LHCN-M2 (cell line): ENCODE results near the gene TCP11. TPM values are rescaled to one million over a fixed set of nuclear protein-coding genes. Genes with fewer than 3 reads are reported as not detected.

Experiments
- DNase-seq: peaks from one replicate; pipeline ENCODE4 v3.0.0-alpha.2; 2012; ENCODE audit warnings: low read depth
- total RNA-seq: library from RNA; depleted of rRNA; stranded (reverse); fragments of >200 nt; gene quantifications from 2 replicates; pipeline ENCODE4 v1.2.3, GENCODE V29; 2014

The TCP11 gene
- total RNA-seq, 1 experiment from 2014 or later, result 0.23 TPM

DNA sequence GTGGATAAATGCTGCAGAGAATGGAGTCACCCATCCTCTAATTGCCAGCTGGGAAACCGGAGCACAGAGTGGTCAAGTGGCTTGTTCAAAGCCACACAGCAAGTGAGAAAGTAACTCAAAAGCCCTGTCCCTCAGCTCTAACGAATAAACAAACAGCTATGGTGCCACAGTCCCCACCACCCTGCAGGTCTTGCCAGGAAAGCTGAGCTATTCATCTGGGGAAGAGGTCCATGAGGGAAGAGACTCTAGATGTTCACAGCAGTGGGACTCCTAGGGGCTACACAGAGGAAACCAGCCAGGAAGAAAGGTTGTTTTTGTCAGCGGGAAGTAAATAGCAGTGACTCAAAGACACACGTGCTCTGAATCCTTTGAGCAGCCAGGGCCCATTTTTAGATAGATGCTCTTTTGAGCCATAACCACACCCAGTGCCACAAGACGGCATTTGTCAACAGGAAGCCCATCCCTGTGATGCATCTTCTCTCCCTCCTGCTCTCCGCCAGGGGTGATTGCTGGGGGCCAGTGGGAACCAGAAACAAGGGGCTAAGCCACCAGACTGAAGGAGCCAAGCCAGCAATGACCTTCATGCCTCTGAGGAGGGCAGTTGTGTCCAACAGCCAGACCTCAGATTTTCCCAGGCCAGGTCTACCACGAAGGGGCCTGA is 32.4 kb upstream of the TCP11 start:
- peak; percentile 45 for DNase-seq

DNA sequence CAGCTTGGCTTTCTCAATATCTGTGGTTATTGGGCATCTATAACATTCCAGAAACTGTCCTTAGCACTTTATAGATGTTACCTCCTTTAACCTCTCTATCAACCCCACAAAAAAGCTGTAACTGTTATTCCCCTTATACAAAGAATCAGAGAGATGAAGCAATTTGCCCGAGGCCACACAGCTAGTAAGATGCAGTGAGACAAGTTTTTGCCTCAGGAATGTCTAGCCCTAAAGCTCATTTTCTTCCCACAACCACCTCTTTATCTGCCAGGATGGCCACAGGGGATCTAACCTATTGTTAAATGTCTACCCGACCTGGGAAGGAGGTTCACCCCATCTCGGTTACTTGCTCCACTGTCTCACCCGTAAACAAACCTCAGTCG is 31.9 kb upstream of the TCP11 start:
- DNase-seq, result no peak

DNA sequence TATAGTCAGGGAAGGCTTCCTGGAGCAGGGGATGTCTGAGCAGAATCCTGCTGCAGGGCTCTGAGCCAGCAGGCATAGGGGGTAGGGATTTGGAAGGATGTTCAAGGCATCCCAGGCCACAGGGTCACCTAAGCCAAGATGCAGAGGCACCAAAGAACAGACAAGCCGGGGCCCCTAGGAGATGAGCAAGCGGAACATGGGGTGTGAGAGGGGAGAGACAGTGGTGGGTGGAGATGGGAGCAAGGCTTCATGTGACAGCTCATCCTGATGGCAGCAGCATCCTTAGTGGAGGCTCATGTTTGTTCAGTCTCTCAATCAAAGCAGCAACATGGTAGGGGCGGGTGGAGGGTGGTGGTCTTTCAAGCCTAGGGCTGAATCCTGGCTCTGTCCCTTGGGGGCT is 29.8 kb upstream of the TCP11 start:
- no peak for DNase-seq

DNA sequence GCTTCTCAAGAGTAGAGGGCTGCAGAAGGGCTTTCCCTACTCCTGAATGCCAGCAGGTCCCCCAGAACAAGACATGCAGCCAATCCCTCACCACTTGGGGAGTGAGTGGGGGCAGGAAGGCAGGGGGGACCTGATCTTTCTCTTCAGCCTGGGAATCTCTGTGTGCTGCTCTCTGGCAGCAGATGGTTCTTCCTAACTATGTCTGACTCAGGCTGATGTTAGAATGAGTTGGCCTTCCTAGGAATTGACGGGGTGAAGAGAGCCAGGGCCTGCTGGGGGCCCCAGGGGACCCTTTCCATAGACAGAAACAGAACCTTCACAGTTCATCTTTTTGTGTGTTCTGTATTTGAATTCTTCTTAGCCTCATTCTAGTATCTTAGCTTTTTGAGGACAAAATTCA is 29.0 kb upstream of the TCP11 start:
- peak; percentile 78 for DNase-seq

DNA sequence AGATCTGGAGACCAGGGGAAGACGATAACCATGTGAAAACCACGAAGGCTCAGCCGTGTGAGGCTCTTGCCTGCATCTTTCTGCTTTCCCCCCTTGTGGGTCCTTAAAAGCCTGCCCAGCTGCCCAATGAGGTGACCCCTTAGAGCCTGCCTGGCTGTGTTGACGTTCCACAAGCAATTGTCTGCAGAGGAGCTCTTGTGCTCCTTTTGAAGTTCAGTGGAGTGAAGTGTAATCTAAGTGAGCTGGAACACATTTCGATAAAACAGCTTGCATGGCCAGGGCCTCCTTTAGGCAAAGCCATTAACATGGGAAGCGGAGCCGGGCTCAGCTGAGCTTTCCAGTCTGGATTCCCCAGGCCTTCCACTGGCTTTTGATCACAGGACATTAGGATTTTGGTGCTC is 27.3 kb upstream of the TCP11 start:
- DNase-seq, result no peak

DNA sequence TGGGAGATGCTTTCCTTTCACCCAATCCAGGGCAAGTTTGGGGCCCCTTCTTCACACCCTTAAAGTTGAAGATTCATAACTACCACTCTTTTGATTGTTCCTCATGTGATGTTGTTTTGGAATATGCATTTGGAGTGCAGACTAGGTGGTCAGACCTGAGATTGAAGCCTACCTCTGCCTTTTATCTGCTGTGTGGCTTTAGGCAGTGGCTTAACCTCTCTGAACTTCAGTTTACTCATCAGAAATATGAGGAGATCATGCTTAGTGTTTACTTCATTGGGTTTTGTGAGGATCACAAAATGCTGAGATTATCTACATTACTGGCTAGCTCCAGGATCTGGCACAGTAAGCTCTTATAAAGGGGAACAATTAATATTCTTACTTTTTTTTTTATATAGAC is 26.4 kb upstream of the TCP11 start:
- no peak for DNase-seq

DNA sequence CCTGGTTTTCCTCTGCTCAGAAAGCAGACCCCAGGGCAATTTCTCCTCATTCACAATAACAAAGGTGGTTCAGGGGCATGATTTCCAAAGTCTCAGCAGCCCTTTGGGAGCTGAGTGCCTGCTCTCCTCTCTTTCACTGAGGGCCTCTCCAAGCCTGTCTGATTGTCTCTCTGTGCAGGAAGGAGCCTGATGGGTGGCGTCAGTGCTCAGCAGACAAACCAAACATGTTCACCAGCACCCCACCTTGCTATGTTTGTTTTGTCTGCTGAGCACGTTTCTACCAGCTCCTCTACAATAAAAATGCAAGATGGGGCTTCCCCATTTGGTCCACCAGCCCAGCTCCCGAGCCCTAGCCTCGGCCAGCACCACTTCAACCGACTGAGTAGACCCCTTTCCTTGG is 25.4 kb upstream of the TCP11 start:
- DNase-seq, result no peak

DNA sequence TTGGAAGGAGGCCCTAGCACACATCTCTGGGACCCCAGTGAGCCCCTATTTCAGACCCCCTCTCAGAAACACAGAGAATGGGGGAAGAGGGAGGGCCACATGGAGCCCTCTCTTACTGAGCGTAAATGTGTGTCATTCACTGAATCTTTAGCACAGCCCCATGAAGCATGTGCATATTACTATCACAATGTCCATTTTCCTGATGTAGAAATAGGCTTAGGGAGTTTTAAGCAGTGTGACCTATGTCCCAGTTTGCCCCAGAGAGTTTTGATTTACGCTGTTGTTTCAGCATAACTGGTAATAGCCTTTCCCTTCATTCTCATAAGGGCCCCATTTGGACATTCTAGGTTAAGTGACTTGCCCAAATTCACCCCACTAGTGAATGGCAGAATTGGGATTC is 25.0 kb upstream of the TCP11 start:
- no peak for DNase-seq

DNA sequence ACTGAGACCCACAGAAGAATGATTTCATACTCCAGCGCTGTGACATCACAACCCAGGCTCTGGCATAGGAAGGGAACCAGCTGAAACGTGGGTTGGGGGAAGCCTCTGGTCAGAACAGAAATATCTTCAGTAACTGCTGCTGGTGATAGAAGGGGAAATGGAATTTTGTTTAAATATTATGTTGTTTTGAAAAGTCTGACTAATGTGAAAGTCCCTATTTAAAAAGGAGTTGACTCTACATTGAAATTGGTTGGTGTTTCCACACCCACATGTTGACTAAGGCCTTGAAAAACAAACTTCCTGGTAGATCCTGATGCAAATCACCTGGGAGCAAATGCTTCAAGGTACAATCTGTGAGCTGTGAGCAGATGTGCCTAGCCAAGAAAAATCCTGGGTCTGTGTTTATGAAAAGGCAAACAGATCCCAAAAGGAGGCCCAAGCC is 24.5 kb upstream of the TCP11 start:
- no peak for DNase-seq

DNA sequence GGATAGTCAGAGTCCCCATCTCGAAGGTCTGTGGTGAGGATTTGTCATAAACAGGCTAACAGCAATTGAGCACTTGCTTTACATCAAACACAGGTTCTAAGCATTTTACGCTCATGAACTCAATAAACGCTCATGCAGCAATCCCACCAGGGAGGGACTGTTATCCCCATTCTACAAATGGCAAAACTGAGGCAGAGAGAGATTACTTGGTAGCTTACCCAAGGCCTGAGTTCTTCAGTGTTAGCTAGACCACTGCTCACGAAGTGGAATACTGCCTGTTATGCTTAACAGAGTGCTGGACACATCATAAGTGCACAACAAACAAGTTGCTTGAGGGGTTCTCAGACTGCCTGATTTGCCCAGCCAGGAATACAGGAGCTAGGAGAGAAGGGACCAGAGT is 23.7 kb upstream of the TCP11 start:
- no peak for DNase-seq

DNA sequence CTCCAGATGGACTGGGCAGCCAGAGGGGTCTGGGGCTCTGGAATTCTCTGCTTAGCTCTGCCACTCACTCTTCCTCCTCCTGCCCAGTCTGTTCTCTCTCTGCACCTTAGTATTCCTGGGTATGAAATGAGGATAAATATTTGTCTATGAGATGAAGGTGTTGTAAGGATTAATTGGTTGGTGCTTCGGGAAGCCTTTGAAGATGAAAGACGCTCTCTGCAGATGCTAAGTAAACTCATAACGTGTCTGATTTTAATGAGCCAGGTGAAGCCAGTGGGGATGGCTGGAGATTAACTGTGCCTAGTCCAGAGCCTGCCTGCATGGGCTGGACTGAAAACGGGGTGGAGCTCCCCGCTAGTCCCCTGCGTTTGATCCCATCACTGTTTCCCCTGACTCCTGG is 23.1 kb upstream of the TCP11 start:
- no peak for DNase-seq

DNA sequence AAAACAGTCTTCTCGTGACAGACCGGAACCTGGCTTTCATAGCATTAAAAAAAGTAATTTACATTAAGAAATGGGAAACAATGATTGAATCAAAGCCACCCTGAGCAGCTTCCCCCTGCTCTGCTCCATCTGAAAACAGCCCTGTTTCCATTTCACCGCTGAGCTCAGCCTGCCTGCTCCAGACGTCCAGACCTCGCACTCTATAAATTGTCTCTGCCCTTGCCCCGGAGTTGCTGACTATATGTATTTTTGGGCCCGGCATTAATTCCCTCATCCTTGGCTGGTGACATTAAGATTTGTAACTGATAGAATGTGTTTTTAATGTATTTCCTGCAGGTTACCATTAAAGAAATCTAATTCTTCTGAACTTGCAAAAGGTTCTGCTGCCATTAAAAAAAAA is 22.7 kb upstream of the TCP11 start:
- no peak for DNase-seq

DNA sequence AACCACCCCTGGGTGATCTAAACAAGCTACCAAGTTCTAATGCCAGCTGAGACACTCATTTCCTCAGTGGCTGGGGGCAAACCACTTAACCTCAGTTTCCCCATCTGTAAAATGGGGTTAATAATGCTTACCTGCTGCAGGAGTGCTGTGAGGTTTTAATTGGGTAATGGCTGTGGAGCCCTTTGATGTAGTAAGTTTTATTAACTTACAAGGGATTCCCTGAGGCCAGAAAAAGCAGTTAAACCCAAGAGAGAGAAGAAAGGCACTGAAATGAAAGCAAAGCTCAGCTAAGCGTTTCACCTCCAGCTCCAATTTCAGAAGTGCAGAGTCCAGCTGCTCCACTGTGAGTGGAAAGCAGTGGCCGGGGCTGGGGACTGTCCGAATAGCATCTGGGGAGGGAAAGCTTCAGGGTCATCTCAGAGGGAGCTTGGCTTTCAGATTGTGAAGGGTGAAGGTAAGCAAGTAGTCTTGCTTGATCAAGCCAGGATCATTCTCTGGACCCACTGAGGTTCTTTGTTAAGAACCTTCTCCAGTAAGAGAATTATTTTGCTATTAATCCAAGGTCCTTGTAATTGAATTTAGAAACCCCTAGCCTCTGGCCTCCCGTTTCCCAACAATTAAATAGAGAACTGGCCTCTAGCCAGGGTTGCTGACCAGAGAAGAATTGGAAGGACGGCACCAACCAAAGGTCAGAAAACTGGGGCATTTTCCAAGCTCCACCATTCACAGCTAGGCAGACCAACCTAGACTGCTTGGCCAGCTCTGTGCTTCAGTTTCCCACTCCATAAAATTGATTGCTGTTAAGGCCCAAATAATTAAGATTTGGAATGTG is 20.9 kb upstream of the TCP11 start:
- DNase-seq, result no peak

DNA sequence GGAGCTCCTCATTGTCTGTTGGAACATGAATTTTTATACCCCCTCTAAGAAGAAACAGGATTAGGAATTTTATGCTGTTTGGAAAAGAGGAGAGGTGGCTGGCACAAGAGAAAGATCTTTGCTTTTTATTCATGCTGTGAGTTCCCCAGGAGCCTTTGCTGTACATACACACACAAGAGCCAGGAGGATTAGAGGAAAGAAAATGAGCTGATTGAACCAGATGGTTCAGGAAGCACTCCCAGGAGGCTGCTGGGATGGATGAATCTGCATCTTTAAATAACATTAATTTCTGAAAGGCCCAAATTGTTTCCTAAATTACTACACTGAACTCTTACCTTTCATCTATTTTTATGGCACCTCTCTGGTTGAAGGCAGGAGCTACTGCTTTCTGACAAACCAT is 20.1 kb upstream of the TCP11 start:
- DNase-seq, result no peak

DNA sequence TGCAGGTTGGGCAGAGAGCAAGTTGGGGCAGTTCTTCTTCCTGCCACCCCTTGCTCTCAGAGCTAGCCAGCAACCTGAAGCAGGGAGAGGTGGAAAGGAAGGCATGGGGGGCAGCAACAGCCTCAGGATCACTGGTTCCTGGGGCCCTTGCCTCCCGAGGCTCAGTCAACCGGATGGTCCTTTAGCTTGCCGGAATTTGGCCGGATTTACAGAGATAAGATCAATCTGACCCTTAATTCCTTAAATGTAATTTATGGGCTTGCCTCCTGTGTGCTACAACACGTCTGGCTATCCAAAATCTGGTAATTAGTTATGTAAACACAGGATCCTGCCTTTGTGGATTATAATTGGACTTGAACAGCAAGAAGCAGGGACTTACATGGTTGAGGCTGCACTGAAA is 19.5 kb upstream of the TCP11 start:
- DNase-seq, result no peak

DNA sequence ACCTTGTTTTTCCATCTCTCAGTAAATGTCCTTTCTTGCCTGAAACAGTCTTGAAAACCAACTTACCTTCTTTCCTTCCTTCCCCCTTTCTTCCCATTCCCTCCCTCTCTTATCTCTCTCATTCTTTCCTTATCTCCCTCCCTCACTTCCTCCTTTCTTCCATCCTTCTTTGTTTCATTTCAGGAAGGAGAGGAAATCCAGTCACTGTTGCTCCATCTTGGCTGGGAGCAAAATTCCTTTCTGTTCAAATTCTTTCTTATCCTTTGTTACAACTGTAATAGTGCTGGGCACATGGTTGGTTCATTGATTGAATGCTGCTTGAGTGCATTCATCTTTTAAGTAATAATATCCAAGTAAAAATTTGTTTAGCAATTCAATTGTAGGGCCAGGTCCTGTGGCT is 17.4 kb upstream of the TCP11 start:
- no peak for DNase-seq

DNA sequence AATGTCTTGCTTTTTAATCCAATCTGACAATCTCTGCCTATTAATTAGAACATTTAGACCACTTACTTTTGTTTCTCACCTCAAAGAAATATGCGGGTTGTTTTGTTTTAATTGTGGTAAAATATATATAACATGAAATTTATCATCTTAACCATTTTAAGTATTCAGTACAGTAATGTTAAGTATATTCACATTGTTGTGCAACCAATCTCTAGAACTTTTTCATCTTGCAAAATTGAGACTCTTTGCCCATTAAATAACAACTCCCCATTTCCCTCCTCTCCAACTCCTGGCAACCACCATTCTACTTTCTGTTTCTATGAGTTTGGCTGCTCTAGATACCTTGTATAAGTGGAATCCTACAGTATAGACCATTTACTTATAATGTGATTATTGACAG is 13.8 kb upstream of the TCP11 start:
- no peak for DNase-seq

DNA sequence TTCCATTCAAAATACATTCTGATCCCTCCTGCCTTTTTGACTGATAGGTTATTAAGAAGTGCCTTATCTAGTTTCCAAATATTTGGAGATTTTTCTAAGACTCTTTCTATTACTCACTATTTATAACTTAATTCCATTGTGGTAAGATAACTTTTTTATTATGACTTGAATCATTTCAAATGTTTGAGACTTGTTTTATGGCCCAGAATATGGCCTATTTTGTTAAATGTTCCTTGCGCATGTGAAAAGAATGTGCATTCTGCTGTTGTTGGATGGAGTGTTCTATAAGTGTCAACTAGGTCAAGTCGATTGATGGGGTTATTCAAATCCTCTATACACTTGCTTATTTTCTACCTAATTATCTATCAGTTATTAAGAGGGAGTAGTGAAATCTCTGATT is 13.1 kb upstream of the TCP11 start:
- no peak for DNase-seq

DNA sequence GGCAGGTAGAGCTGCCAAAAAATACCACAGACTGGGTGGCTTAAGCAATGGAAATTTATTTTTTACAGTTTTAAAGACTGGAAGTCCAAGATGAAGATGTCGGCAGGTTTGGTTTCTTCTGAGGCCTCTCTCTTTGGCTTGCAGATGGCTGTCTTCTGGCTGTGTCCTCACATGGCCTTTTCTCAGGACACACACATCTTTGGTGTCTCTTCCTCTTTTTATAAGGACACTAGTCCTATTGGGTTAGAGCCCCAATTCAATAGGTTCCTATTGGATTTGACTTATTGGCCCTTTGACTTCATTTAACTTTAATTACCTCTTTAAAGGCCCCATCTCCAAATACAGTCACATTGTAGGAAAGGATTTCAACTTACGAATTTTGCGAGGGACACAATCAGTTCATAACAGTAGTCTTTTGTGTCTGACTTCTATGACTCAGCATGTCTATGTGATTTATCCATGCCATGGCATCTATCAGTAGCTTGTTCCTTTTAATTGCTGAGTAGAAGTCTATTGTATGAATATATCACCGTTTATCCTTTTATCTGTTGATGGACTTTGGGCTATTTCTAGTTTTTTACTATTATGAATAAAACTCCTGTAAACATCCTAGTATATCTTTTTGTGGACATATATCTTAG is 11.0 kb upstream of the TCP11 start:
- no peak for DNase-seq

DNA sequence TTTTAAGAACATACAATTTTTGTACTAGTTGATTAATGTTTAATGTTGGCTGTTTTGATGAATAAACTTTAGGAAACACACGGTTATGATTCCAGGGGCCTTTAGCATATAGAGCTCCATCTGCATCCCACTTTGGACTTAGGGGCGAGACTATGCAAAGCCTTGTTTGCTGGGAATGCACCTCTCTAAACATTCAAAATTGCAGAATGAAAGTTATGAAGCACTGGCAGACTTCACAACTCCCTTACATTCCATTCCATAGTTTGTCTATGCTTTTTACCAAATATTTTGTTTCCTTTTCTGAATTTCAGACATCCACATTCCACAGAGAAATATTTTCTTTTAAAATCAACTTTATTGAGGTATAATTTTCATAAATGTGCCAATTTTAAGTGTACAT is 10.3 kb upstream of the TCP11 start:
- no peak for DNase-seq

DNA sequence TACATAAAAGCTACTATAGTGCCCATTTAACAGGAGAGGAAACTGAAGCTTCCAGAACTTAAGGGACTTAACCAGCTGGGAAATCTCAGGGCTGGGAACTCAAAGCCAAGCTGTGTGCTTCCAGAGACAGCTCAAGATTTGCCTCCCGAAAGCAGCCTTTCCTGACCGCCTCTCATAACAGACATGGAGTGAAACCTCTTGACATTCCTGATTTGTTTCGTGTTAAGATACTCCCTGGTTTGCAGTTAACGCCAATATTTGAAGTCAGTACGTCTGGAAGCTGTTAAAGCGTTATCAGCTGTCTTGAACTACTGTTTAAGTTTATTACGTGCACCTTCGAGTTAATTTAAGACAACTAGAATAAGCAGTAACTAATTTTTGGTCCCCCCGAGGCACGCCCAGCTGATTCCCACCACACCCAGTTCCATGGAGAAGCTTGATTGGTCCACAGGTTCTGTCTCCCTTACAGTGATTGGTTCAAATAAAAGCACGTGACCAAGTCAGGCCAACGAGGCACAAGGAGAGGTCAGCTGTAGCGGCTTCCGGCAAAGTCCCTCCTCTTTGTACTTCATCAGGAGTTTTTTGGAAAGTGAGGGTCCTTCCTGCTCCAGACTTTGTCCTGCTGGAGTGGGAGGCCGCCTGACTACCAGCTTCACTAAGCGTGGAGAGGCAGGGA is 8.9 kb upstream of the TCP11 start:
- no peak for DNase-seq

DNA sequence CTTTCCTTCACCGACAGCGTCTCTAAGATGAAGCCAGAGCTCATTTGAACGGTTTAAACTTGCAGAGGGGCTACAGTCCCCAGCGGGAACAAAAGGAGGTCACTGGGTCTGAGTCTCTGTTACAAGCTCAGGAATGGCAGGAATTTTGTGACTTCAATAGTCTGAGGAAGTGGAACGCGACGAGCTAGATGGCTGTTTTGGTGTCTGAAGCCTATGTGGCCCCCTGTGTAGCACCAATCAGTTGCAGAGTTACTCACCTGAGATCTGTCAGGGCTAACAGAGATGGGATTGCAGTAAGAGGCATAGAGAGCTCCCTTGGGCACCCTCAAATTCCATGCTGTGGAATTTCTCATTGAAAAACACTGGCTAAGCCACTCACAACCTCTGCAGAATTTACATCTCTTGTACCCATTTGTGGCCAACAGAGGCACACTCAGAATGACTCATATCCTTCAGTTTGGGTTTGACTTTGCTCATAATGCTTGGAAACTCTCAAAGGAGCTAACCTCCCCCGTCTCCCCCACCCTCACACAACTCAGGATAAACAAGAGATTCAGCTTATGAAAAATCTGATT is 7.1 kb upstream of the TCP11 start:
- peak; percentile 78 for DNase-seq
